ENCODE data around the gene NLRP7.
"Not testable (repeated sequence)": the region's sequence is repeated elsewhere in the genome, so short reads cannot be mapped to it uniquely, and the experiment has no call there.

The NLRP7 gene

GRCh38 chr19:54896036-54896435 is 51.3 kb downstream of the NLRP7 start:
- DNase-seq (ENCODE audit: low read depth in 1 of 2, low spot score in 1 of 2), result no peak
- Histone ChIP-seq H3K27me3 (ENCODE audit: insufficient read depth, poor library complexity, severe bottlenecking) (no peaks in the 10 kb centered on the region), H3K27ac (replicated peaks) (no peak overlapping the region), H3K4me3 (replicated peaks; ENCODE audit: insufficient read depth, low read length) (no peak overlapping the region)
- TF ChIP-seq, protein P1, sequence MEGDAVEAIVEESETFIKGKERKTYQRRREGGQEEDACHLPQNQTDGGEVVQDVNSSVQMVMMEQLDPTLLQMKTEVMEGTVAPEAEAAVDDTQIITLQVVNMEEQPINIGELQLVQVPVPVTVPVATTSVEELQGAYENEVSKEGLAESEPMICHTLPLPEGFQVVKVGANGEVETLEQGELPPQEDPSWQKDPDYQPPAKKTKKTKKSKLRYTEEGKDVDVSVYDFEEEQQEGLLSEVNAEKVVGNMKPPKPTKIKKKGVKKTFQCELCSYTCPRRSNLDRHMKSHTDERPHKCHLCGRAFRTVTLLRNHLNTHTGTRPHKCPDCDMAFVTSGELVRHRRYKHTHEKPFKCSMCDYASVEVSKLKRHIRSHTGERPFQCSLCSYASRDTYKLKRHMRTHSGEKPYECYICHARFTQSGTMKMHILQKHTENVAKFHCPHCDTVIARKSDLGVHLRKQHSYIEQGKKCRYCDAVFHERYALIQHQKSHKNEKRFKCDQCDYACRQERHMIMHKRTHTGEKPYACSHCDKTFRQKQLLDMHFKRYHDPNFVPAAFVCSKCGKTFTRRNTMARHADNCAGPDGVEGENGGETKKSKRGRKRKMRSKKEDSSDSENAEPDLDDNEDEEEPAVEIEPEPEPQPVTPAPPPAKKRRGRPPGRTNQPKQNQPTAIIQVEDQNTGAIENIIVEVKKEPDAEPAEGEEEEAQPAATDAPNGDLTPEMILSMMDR (IDR thresholded peaks at IDR 0.05; ENCODE audit: insufficient read depth, low read length), result no peak
- TF ChIP-seq GABPA (IDR thresholded peaks at IDR 0.05; ENCODE audit: low read depth) (no peak), POLR2AphosphoS5 (IDR thresholded peaks at IDR 0.05; ENCODE audit: low read depth) (no peak), SPI1 (IDR thresholded peaks at IDR 0.05; ENCODE audit: borderline replicate concordance, low read depth) (no peak)
- TF ChIP-seq, protein P2, sequence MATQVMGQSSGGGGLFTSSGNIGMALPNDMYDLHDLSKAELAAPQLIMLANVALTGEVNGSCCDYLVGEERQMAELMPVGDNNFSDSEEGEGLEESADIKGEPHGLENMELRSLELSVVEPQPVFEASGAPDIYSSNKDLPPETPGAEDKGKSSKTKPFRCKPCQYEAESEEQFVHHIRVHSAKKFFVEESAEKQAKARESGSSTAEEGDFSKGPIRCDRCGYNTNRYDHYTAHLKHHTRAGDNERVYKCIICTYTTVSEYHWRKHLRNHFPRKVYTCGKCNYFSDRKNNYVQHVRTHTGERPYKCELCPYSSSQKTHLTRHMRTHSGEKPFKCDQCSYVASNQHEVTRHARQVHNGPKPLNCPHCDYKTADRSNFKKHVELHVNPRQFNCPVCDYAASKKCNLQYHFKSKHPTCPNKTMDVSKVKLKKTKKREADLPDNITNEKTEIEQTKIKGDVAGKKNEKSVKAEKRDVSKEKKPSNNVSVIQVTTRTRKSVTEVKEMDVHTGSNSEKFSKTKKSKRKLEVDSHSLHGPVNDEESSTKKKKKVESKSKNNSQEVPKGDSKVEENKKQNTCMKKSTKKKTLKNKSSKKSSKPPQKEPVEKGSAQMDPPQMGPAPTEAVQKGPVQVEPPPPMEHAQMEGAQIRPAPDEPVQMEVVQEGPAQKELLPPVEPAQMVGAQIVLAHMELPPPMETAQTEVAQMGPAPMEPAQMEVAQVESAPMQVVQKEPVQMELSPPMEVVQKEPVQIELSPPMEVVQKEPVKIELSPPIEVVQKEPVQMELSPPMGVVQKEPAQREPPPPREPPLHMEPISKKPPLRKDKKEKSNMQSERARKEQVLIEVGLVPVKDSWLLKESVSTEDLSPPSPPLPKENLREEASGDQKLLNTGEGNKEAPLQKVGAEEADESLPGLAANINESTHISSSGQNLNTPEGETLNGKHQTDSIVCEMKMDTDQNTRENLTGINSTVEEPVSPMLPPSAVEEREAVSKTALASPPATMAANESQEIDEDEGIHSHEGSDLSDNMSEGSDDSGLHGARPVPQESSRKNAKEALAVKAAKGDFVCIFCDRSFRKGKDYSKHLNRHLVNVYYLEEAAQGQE (IDR thresholded peaks at IDR 0.05; ENCODE audit: insufficient replicate concordance, low read depth), result no peak

- not testable (repeated sequence) for H3K27ac ChIP-seq (replicated peaks); DNase-seq (ENCODE audit: low read depth in 1 of 2, low spot score in 1 of 2); H3K27me3 ChIP-seq (ENCODE audit: insufficient read depth, poor library complexity, severe bottlenecking); H3K4me3 ChIP-seq (replicated peaks; ENCODE audit: insufficient read depth, low read length)
These were observed 53.2 kb downstream of the NLRP7 start for GRCh38 chr19:54894106-54894505.

DNA sequence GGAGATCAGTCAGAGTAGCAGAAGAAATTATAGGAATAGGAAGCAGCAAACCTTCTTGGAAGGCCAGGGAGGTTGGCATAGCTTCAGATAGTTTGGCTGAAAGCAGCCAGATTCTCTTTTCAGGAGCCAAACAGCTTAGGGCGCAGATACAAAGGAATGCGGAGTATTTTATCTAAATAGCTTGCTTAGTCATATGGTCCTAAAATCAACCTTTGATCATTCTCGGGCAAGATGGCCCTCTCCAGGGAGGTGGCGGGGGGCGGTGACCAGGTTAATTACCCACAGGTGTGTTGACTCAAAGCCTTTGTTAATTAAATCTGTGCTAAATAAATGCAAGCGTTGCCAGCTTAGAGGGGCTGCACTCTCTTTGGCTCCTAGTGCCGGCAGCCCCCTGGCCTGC is 53.9 kb downstream of the NLRP7 start:
- Histone ChIP-seq H3K27me3 (ENCODE audit: insufficient read depth, poor library complexity, severe bottlenecking) (no peaks in the 10 kb centered on the region), H3K27ac (replicated peaks) (no peak overlapping the region), H3K4me3 (replicated peaks; ENCODE audit: insufficient read depth, low read length) (no peak overlapping the region)
- TF ChIP-seq, protein P2 (IDR thresholded peaks at IDR 0.05; ENCODE audit: insufficient replicate concordance, low read depth), result no peak
- no peak for DNase-seq (ENCODE audit: low read depth in 1 of 2, low spot score in 1 of 2)

DNA sequence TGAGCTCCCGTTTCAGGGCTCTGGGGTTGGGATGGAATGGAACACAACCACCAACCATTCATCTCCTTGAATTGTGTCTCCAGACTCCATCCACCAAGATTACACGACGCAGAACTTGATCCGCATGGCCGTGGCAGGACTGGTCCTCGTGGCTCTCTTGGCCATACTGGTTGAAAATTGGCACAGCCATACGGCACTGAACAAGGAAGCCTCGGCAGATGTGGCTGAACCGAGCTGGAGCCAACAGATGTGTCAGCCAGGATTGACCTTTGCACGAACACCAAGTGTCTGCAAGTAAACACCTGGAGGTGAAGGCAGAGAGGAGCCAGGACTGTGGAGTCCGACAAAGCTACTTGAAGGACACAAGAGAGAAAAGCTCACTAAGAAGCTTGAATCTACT is 57.8 kb downstream of the NLRP7 start:
- TF ChIP-seq, protein P1 (IDR thresholded peaks at IDR 0.05; ENCODE audit: insufficient read depth, low read length), result no peak
- TF ChIP-seq SPI1 (IDR thresholded peaks at IDR 0.05; ENCODE audit: borderline replicate concordance, low read depth), result no peak
- no peak for TF ChIP-seq POLR2AphosphoS5 (IDR thresholded peaks at IDR 0.05; ENCODE audit: low read depth)
- TF ChIP-seq GABPA (IDR thresholded peaks at IDR 0.05; ENCODE audit: low read depth), result no peak
- TF ChIP-seq, protein P2 (IDR thresholded peaks at IDR 0.05; ENCODE audit: insufficient replicate concordance, low read depth), result no peak
- Histone ChIP-seq H3K27me3 (ENCODE audit: insufficient read depth, poor library complexity, severe bottlenecking) (no peaks in the 10 kb centered on the region), H3K27ac (replicated peaks) (no peak overlapping the region), H3K4me3 (replicated peaks; ENCODE audit: insufficient read depth, low read length) (no peak overlapping the region)
- no peak for DNase-seq (ENCODE audit: low read depth in 1 of 2, low spot score in 1 of 2)
